ENCODE measurements around the gene SMIM44.
"Not testable (repeated sequence)": the region's sequence is repeated elsewhere in the genome, so short reads cannot be mapped to it uniquely, and the experiment has no call there.

DNA sequence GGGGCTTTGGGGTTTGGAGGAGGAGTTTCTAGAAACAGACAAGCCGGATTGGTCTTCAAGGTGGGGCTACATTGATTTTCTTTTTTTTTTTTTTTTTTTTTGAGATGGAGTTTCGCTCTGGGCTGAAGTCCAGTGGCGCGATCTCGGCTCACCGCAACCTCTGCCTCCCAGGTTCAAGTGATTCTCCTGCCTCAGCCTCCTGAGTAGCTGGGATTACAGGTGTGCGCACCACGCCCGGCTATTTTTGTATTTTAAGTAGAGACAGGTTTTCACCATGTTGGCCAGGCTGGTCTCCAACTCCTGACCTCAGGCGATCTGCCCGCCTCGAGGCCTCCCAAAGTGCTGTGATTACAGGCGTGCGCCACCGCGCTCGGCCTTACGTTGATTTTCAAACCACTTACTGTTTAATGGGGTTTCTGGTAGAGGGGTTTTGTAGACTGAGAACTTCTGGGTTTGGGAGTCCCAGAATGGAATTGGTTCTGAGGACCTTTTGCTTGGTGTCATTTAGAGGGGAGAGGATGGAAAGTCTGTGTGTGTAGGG is 24.9 kb upstream of the SMIM44 start:
- not testable (repeated sequence) for TF ChIP-seq POLR2A, POLR2AphosphoS5 (IDR thresholded peaks at IDR 0.05)
